GM20000 (cell line): ENCODE results near the gene SLIT3.

Source experiments
- DNase-seq: peaks from one replicate; pipeline ENCODE4 v3.0.0; 2012; ENCODE audit warnings: low spot score
- CTCF ChIP-seq: IDR thresholded peaks from 2 replicates; pipeline ENCODE4 v1.5.1; 2012; ENCODE audit warnings: mild to moderate bottlenecking, control low read depth; ENCODE audit errors: extremely low read depth, missing control alignments

The SLIT3 gene

GRCh38 chr5:169024421-169024820 is 276.5 kb downstream of the SLIT3 start:
- no peak for DNase-seq
- TF ChIP-seq CTCF: no peak

- TF ChIP-seq CTCF: no peak
Observed at GRCh38 chr5:169022718-169023117, 278.2 kb downstream of the SLIT3 start.

GRCh38 chr5:169020102-169020501 is 280.8 kb downstream of the SLIT3 start:
- DNase-seq: no peak
- no peak for TF ChIP-seq CTCF

More at GRCh38 chr5:169022718-169023117, 278.2 kb downstream of the SLIT3 start:
- DNase-seq: no peak

GRCh38 chr5:169018925-169019324 is 282.0 kb downstream of the SLIT3 start:
- no peak for DNase-seq

GRCh38 chr5:169015991-169016390 is 284.9 kb downstream of the SLIT3 start:
- TF ChIP-seq CTCF: no peak
- no peak for DNase-seq

More at GRCh38 chr5:169018925-169019324, 282.0 kb downstream of the SLIT3 start:
- no peak for TF ChIP-seq CTCF

GRCh38 chr5:169013846-169014245 is 287.1 kb downstream of the SLIT3 start:
- TF ChIP-seq CTCF: no peak
- DNase-seq: no peak

GRCh38 chr5:169013208-169013728 is 287.7 kb downstream of the SLIT3 start:
- no peak for DNase-seq
- TF ChIP-seq CTCF: no peak

- no peak for DNase-seq
- TF ChIP-seq CTCF: no peak
Observed at GRCh38 chr5:169012450-169012849, 288.5 kb downstream of the SLIT3 start.
